ENCODE results near the gene DPF3.

DPF3 gene

GRCh38 chr14:72801836-72802587, 91.9 kb downstream of the DPF3 start:
- H3K4me3 ChIP-seq (ENCODE audit: low read depth, low read length), result no peak overlapping the region

GRCh38 chr14:72801381-72801812, 92.5 kb downstream of the DPF3 start:
- H3K4me3 ChIP-seq (ENCODE audit: low read depth, low read length), result no peak overlapping the region

- H3K4me3 ChIP-seq (ENCODE audit: low read depth, low read length), result no peak overlapping the region
These were observed 93.0 kb downstream of the DPF3 start for GRCh38 chr14:72800848-72801370.

GRCh38 chr14:72800296-72800695, 93.6 kb downstream of the DPF3 start:
- H3K4me3 ChIP-seq (ENCODE audit: low read depth, low read length), result no peak overlapping the region

GRCh38 chr14:72796935-72797334, 97.0 kb downstream of the DPF3 start:
- no peak overlapping the region for H3K4me3 ChIP-seq (ENCODE audit: low read depth, low read length)

GRCh38 chr14:72793156-72793939, 100.6 kb downstream of the DPF3 start:
- H3K4me3 ChIP-seq (ENCODE audit: low read depth, low read length), result no peak overlapping the region

GRCh38 chr14:72792051-72792788, 101.7 kb downstream of the DPF3 start:
- H3K4me3 ChIP-seq (ENCODE audit: low read depth, low read length), result no peak overlapping the region

- no peak overlapping the region for H3K4me3 ChIP-seq (ENCODE audit: low read depth, low read length)
These were observed 102.9 kb downstream of the DPF3 start for GRCh38 chr14:72790887-72791566.

- no peak overlapping the region for H3K4me3 ChIP-seq (ENCODE audit: low read depth, low read length)
These were observed 104.8 kb downstream of the DPF3 start for GRCh38 chr14:72788972-72789728.

GRCh38 chr14:72788255-72788654, 105.6 kb downstream of the DPF3 start:
- no peak overlapping the region for H3K4me3 ChIP-seq (ENCODE audit: low read depth, low read length)

- H3K4me3 ChIP-seq (ENCODE audit: low read depth, low read length), result no peak overlapping the region
These were observed 106.1 kb downstream of the DPF3 start for GRCh38 chr14:72787841-72788240.

- no peak overlapping the region for H3K4me3 ChIP-seq (ENCODE audit: low read depth, low read length)
These were observed 107.2 kb downstream of the DPF3 start for GRCh38 chr14:72786378-72787350.

GRCh38 chr14:72783741-72784140, 110.2 kb downstream of the DPF3 start:
- no peak overlapping the region for H3K4me3 ChIP-seq (ENCODE audit: low read depth, low read length)

GRCh38 chr14:72782817-72783216, 111.1 kb downstream of the DPF3 start:
- H3K4me3 ChIP-seq (ENCODE audit: low read depth, low read length), result no peak overlapping the region

GRCh38 chr14:72781561-72782508, 112.1 kb downstream of the DPF3 start:
- no peak overlapping the region for H3K4me3 ChIP-seq (ENCODE audit: low read depth, low read length)

- no peak overlapping the region for H3K4me3 ChIP-seq (ENCODE audit: low read depth, low read length)
These were observed 113.2 kb downstream of the DPF3 start for GRCh38 chr14:72780751-72781150.

GRCh38 chr14:72779679-72780078, 114.2 kb downstream of the DPF3 start:
- no peak overlapping the region for H3K4me3 ChIP-seq (ENCODE audit: low read depth, low read length)

- no peak overlapping the region for H3K4me3 ChIP-seq (ENCODE audit: low read depth, low read length)
These were observed 116.3 kb downstream of the DPF3 start for GRCh38 chr14:72777636-72778035.

All from iPS-11a (cell line).